ENCODE results near the gene CALML5. TPM values are rescaled to one million over a fixed set of nuclear protein-coding genes. Genes with fewer than 3 reads are reported as not detected.

Gene CALML5
- total and polyA plus RNA-seq, 9 of the 15 experiments (the other 6 are each of a cell fraction or from before 2014, with no cell fraction given): not detected

GRCh38 chr10:5480162-5480941 lies 19.0 kb downstream of the CALML5 start (continued):
- TF ChIP-seq E2F3 (CRISPR knock-in tag; IDR thresholded peaks at IDR 0.05) (no peak), TAL1 (IDR thresholded peaks at IDR 0.05) (no peak), TCFL5 (CRISPR knock-in tag; conservative IDR thresholded peaks at IDR 0.05) (no peak), SAFB (IDR thresholded peaks at IDR 0.05; ENCODE audit: borderline replicate concordance, low read depth, low read length) (no peak), KHSRP (IDR thresholded peaks at IDR 0.05) (no peak), ZNF717 (CRISPR knock-in tag; IDR thresholded peaks at IDR 0.05) (no peak), MEF2A (IDR thresholded peaks at IDR 0.05; ENCODE audit: control insufficient read depth, low read depth, low read length) (no peak), SMAD4 (CRISPR knock-in tag; conservative IDR thresholded peaks at IDR 0.05) (0 out of 2 replicates have a peak, but pooled peaks have one; percentile 13), CHCHD3 (CRISPR knock-in tag; IDR thresholded peaks at IDR 0.05) (no peak), TRIM25 (IDR thresholded peaks at IDR 0.05; ENCODE audit: borderline replicate concordance) (no peak), ZNF41 (CRISPR knock-in tag; conservative IDR thresholded peaks at IDR 0.05) (no peak), GTF3C2 (IDR thresholded peaks at IDR 0.05; ENCODE audit: borderline replicate concordance, extremely low read depth, insufficient read length) (no peak), ZKSCAN8 (CRISPR knock-in tag; IDR thresholded peaks at IDR 0.05) (0 out of 2 replicates have a peak, but pooled peaks have one; percentile 19), ELF2 (CRISPR knock-in tag; IDR thresholded peaks at IDR 0.05) (0 out of 2 replicates have a peak, but pooled peaks have one; percentile 32)
- TF ChIP-seq, protein P1, sequence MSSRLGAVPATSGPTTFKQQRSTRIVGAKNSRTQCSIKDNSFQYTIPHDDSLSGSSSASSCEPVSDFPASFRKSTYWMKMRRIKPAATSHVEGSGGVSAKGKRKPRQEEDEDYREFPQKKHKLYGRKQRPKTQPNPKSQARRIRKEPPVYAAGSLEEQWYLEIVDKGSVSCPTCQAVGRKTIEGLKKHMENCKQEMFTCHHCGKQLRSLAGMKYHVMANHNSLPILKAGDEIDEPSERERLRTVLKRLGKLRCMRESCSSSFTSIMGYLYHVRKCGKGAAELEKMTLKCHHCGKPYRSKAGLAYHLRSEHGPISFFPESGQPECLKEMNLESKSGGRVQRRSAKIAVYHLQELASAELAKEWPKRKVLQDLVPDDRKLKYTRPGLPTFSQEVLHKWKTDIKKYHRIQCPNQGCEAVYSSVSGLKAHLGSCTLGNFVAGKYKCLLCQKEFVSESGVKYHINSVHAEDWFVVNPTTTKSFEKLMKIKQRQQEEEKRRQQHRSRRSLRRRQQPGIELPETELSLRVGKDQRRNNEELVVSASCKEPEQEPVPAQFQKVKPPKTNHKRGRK (tag; IDR thresholded peaks at IDR 0.05): no peak
- TF ChIP-seq, protein P2, sequence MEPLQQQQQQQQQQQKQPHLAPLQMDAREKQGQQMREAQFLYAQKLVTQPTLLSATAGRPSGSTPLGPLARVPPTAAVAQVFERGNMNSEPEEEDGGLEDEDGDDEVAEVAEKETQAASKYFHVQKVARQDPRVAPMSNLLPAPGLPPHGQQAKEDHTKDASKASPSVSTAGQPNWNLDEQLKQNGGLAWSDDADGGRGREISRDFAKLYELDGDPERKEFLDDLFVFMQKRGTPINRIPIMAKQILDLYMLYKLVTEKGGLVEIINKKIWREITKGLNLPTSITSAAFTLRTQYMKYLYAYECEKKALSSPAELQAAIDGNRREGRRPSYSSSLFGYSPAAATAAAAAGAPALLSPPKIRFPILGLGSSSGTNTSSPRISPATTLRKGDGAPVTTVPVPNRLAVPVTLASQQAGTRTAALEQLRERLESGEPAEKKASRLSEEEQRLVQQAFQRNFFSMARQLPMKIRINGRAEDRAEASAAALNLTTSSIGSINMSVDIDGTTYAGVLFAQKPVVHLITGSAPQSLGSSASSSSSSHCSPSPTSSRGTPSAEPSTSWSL (CRISPR knock-in tag; IDR thresholded peaks at IDR 0.05; ENCODE audit: borderline replicate concordance): no peak
- TF ChIP-seq, protein P3, sequence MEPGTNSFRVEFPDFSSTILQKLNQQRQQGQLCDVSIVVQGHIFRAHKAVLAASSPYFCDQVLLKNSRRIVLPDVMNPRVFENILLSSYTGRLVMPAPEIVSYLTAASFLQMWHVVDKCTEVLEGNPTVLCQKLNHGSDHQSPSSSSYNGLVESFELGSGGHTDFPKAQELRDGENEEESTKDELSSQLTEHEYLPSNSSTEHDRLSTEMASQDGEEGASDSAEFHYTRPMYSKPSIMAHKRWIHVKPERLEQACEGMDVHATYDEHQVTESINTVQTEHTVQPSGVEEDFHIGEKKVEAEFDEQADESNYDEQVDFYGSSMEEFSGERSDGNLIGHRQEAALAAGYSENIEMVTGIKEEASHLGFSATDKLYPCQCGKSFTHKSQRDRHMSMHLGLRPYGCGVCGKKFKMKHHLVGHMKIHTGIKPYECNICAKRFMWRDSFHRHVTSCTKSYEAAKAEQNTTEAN (CRISPR knock-in tag; IDR thresholded peaks at IDR 0.05): no peak
